NT2/D1 (cell line): Measurements from ENCODE around the gene SLC25A21.

Source experiments
- DNase-seq: peaks from one replicate; pipeline ENCODE4 v3.0.0-alpha.2; 2011; ENCODE audit warnings: low read depth, low spot score
- H3K27me3 ChIP-seq: 2 replicates; pipeline ENCODE4 v1.6.0; 2011; ENCODE audit warnings: mild to moderate bottlenecking; ENCODE audit not compliant: insufficient read length, insufficient read depth
- H3K36me3 ChIP-seq: 2 replicates; pipeline ENCODE4 v1.6.1; 2011; ENCODE audit warnings: mild to moderate bottlenecking, low read length, mixed read lengths; ENCODE audit not compliant: insufficient read depth, insufficient read length
- H3K4me1 ChIP-seq: 2 replicates; pipeline ENCODE4 v1.5.1; 2011; ENCODE audit not compliant: insufficient read depth, insufficient read length
- H3K4me3 ChIP-seq: 2 replicates; pipeline ENCODE4 v1.5.1; 2011; ENCODE audit warnings: low read depth; ENCODE audit not compliant: insufficient read length
- H3K9ac ChIP-seq: 2 replicates; pipeline ENCODE4 v1.6.0; 2011; ENCODE audit warnings: low read depth; ENCODE audit not compliant: insufficient read length
- H3K9me3 ChIP-seq: 2 replicates; pipeline ENCODE4 v1.5.1; 2011; ENCODE audit warnings: mild to moderate bottlenecking, low read length; ENCODE audit not compliant: insufficient read depth
- SUZ12 ChIP-seq: IDR thresholded peaks from 2 replicates; pipeline ENCODE4 v1.6.1; 2011; ENCODE audit not compliant: insufficient read length, insufficient read depth; ENCODE audit errors: extremely low read depth
- YY1 ChIP-seq: IDR thresholded peaks from 2 replicates; pipeline ENCODE4 v1.6.1; 2011; ENCODE audit not compliant: insufficient read length, insufficient read depth
- ZNF274 ChIP-seq: IDR thresholded peaks from 2 replicates; pipeline ENCODE4 v1.6.1; 2011; ENCODE audit warnings: mild to moderate bottlenecking, low read depth, low read length

SLC25A21 gene

DNA sequence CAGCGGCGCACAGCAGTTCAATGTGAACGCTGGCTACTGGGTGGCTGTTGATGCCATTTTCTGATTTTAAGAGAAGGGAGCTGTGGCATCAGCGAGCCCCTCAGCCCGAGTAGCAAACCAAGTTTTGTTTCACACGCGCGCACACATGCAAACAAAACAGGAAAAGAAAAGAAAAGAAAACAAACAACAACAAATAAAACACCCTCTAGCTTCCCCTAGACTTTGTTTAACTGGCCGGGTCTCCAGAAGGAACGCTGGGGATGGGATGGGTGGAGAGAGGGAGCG, 510.2 kb downstream of the SLC25A21 start:
- H3K4me3 ChIP-seq: peak overlapping the region; percentile 54
- peaks cover 8% of the 10 kb centered on the region for H3K4me1 ChIP-seq
- H3K9ac ChIP-seq: peak overlapping the region; percentile 56
- peaks cover 95% of the 10 kb centered on the region for H3K27me3 ChIP-seq
- no peaks in the 10 kb centered on the region for H3K9me3 ChIP-seq
- TF ChIP-seq SUZ12: no peak
- TF ChIP-seq ZNF274: no peak
- no peak for TF ChIP-seq YY1
- no peak for DNase-seq
- H3K36me3 ChIP-seq: no peaks in the 10 kb centered on the region

DNA sequence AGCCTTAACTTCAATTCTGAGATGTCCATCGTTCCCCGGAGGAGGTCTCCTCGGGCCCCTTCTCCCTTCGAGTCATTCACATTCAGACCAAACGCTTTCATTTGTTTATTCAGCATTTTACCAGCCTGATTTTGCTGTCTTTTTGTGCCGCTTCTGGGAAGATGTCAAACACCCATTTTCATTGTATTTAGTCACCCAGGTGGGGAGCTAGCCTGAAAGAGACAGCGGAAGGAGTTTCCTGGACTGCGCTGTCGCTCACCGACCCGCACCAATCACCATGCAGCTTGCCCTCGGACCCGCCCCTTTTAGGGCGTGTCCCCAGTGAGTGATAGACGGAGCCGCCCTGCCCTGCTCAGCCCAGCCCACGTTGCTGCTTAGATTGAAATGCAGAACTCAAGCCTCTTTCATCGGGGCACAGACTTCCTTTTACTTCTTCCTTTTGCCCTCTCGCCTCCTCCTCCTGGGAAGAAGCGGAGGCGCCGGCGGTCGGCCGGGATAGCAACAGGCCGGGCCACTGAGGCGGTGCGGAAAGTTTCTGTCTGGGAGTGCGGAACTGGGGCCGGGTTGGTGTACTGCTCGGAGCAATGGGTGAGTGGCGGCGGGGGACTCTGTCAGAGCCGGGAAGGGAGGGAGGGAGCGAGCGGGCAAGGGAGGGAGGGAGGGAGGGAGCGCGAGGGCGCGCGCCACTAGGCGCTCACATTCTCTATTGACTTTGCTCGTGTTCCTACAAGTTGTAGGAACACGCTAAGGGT, 510.7 kb downstream of the SLC25A21 start, which contains the start of gene PAX9:
Gene PAX9, plus strand, starts transcription at position 355 of the 752 bp plus-strand sequence. Its CDS starts 230 bp downstream, at position 585.
- no peaks in the 10 kb centered on the region for H3K9me3 ChIP-seq
- H3K9ac ChIP-seq: peak within 1 kb of the TSS; percentile 56
- TF ChIP-seq ZNF274: no peak
- TF ChIP-seq SUZ12: no peak
- TF ChIP-seq YY1: no peak
- peak within 1 kb of the TSS; percentile 54 for H3K4me3 ChIP-seq
- no peaks in the 10 kb centered on the region for H3K36me3 ChIP-seq
- peaks cover 95% of the 10 kb centered on the region for H3K27me3 ChIP-seq
- peaks cover 8% of the 10 kb centered on the region for H3K4me1 ChIP-seq
- DNase-seq: peak; percentile 85

DNA sequence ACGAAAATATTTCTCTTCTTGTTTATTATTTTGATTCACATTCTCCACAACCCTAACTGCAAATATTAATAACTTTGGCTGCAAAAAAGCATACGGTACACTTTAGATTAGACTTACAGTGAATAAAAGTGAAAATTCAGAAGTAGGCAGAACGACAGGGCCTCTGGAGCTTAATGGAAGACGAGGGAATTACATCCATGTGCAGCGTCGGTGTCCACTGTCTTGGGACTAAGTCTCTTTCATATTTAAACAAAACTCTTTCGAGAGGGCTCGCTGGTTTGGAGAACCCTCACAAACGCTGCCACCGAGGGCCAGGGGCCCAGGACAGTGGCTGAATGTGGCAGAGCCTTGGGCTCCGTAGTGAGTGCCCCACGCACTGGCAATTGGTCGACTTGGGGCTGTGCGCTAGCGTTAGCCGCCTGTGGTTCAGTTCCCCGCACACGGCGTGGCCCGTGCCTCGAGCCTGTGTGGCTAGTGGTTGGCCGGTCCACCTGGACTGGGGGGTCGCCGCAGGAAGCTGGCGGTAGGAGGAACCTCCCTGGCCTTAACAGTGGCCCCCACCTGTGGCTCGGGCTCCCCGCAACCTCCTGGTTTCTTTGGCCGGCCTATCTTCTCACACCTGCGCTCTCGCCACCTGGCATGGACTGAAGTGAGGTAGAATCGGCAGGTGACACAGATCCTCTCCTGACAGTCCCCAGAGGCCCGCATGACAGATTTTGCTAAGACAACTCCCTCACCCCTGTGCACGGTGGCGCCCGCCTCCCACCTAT, 511.5 kb downstream of the SLC25A21 start:
- H3K4me1 ChIP-seq: peaks cover 8% of the 10 kb centered on the region
- H3K27me3 ChIP-seq: peaks cover 95% of the 10 kb centered on the region
- peak overlapping the region; percentile 30 for H3K4me3 ChIP-seq
- no peaks in the 10 kb centered on the region for H3K36me3 ChIP-seq
- no peaks in the 10 kb centered on the region for H3K9me3 ChIP-seq
- H3K9ac ChIP-seq: no peak overlapping the region
- TF ChIP-seq ZNF274 (no peak), YY1 (no peak), SUZ12 (peak; percentile 68)
- DNase-seq: no peak

GRCh38 chr14:36659822-36660735, 512.3 kb downstream of the SLC25A21 start:
- DNase-seq: no peak
- peaks cover 8% of the 10 kb centered on the region for H3K4me1 ChIP-seq
- no peak overlapping the region for H3K4me3 ChIP-seq
- H3K36me3 ChIP-seq: no peaks in the 10 kb centered on the region
- peaks cover 95% of the 10 kb centered on the region for H3K27me3 ChIP-seq
- peaks cover 5% of the 10 kb centered on the region; the same call in 1 of the 2 replicates for H3K9me3 ChIP-seq
- H3K9ac ChIP-seq: no peak overlapping the region
- no peak for TF ChIP-seq YY1
- TF ChIP-seq SUZ12: no peak
- no peak for TF ChIP-seq ZNF274

- DNase-seq: no peak
- Histone ChIP-seq H3K9me3 (peaks cover 14% of the 10 kb centered on the region; the same call in 1 of the 2 replicates), H3K36me3 (no peaks in the 10 kb centered on the region), H3K4me3 (no peak overlapping the region), H3K27me3 (peaks cover 95% of the 10 kb centered on the region), H3K4me1 (peaks cover 8% of the 10 kb centered on the region), H3K9ac (no peak overlapping the region)
- TF ChIP-seq YY1 (no peak), SUZ12 (no peak), ZNF274 (no peak)
Measured at GRCh38 chr14:36659010-36659821, 513.2 kb downstream of the SLC25A21 start.

DNA sequence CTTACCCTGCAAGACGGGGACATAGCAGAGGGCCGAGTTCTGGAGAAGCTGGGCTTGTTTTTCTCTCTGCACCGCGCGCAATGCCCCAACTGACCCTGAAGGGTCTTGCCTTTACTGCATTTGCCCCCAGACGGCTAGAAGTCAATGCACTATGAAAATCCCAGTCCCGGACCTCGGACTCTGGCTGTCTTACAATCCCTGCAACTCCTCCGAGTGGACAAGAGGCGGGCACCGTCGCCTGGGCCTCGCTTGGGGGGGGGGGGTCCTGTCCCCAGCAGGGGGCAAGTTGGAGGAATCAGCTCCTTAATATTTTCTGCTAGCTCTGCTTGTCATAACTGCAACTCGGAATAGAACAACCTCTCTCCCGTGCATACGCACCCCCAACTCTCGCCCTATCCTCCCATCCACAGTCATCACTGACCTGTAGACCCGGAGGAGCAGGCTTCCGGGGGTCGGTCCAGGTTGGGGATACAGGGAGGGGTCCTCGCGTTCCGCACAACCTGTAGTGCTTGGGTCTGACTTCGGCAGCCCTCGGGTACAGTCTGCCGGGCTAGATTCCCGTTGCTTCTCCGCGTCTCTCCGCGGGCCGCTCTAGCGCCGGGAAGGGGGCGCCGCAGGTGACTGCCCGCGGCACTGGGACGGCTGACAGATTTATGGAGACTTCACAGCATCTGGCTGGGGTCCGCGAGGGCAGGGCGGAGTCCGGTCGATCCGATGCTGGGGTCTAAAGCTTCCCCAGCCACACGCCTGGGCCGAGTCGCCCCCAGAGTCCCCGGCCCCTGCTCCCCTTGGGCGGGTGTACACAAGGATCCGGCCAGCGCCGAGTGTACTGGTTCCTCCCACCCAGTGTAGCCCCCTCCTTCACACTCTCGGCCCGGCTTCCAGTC, 514.0 kb downstream of the SLC25A21 start:
- H3K9ac ChIP-seq: no peak overlapping the region
- H3K27me3 ChIP-seq: peaks cover 95% of the 10 kb centered on the region
- H3K4me1 ChIP-seq: peaks cover 8% of the 10 kb centered on the region
- H3K9me3 ChIP-seq: peaks cover 19% of the 10 kb centered on the region; the same call in 1 of the 2 replicates
- no peaks in the 10 kb centered on the region for H3K36me3 ChIP-seq
- TF ChIP-seq ZNF274 (no peak), SUZ12 (peak; percentile 63)
- DNase-seq: no peak
- peak overlapping the region; percentile 21 for H3K4me3 ChIP-seq
